HG03039 (cell line): ENCODE results near the gene PGAM1.
"Not testable (repeated sequence)": the region's sequence is repeated elsewhere in the genome, so short reads cannot be mapped to it uniquely, and the experiment has no call there.

Source experiments
- ATAC-seq: cut with Tn5 transposase; IDR thresholded peaks from one replicate; pipeline ENCODE4 v1.9.1; 2021; ENCODE audit warnings: mild to moderate bottlenecking, moderate library complexity; ENCODE audit not compliant: unreplicated experiment

Gene PGAM1

DNA sequence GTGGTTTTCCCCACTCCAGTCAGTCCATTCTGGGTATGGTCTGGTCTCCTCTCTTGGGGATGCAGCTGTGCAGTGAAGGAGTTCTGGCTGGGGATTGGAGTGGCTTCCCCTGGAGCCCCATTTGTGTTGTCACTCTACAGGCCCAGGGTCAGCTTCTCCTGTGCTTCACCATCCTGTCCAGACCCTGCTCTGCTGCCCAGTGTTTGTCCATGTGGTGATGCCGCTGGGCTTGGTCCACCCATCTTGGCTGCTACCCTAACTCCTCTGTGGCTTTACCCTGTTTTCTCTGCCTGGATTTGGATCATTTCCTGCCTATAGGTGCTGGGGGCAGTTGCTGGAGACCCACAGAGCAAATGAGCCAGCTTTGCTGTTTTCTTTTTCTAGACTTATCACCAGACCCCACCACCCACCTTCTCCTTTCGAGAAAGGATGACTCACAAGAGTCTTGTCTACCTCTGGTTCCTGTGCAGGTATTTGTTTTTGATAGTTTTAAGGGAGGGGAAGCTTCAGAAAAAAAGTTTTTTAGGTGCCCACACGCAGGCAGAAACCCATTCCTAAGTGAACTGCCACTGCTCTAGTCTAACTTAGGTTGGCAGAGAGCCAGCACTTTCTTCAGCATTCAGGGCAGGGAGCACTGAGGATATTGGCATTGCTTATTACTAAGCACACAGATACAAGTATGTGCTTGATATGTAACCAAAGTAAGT is 28.5 kb downstream of the PGAM1 start:
- ATAC-seq = no peak

- no peak for ATAC-seq
These were observed 30.2 kb downstream of the PGAM1 start for GRCh38 chr10:97456034-97456685.

DNA sequence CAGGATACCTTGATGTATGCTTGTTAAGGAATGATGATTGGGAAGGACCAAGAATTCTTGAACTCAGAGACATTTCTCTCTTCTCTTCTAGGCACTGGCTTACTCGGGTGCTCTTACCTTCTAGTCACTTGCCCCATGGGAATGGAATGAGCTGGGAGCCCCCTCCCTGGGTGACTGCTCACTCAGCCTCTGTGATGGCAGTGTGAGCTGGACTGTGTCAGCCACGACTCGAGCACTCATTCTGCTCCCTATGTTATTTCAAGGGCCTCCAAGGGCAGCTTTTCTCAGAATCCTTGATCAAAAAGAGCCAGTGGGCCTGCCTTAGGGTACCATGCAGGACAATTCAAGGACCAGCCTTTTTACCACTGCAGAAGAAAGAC is 30.7 kb downstream of the PGAM1 start:
- no peak for ATAC-seq

GRCh38 chr10:97459111-97459510 is 33.1 kb downstream of the PGAM1 start:
- ATAC-seq = no peak

DNA sequence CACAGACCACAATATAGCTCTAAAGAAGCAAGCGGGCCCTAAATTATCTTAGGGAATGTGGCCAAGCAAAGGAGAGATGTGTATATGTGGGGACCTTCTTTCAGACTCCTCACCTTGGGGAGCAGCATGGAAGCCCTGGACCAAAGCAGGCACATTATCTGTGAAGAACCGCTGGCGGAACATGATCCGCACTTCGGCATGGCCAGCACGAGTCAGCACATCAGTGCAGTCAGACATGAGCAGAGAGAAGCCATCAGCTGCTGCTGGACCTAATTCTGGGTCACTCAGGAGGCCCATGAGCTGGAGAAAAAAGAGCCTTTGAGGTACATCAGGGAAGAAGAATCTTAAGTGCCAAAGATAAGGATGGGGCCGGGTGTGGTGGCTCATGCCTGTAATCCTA is 33.9 kb downstream of the PGAM1 start:
- ATAC-seq = no peak

GRCh38 chr10:97462309-97462708 is 36.3 kb downstream of the PGAM1 start:
- ATAC-seq = no peak

GRCh38 chr10:97463363-97464132 is 37.6 kb downstream of the PGAM1 start:
- no peak for ATAC-seq

GRCh38 chr10:97464226-97464625 is 38.2 kb downstream of the PGAM1 start:
- ATAC-seq = no peak

GRCh38 chr10:97465982-97466381 is 40.0 kb downstream of the PGAM1 start:
- ATAC-seq = no peak

GRCh38 chr10:97466755-97467154 is 40.8 kb downstream of the PGAM1 start:
- no peak for ATAC-seq

DNA sequence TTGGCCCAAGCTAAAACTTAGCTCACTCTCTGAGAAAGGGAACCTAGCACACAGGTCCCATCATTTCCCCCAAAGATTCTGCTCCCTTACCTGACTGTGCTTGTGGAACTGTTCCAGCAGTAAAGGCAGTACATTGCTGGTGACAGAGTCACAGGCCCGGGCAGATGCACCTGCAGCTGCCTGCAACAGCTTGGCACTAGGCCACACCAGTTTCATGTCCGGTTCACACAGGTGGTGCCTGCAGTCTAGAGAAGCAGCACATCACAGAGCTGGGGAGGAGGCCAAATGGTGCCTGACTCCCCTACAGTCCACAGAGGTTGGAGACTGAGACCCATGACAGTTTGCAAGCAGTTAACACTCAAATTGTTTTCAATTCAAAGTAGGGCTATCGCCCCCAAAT is 42.2 kb downstream of the PGAM1 start:
- no peak for ATAC-seq

- ATAC-seq = not testable (repeated sequence)
These were observed 42.8 kb downstream of the PGAM1 start for GRCh38 chr10:97468781-97469180.

DNA sequence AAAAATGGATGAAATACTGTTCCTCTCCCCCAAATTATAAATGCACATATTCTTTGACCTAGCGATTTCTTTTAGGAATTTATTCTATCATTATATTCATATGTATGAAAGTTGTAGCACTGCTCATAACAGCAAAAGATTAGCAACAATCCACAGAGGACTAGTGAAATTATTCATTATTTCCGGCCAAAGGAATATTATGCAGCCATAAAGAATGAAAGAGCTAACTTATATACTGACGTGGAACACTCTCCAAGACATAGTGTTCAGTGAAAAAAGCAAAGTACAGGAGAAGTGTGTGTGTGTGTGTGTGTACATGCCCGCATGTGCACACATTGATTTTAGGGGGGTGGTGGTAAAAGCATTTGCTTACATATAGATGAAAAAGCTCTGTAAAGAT is 48.9 kb downstream of the PGAM1 start:
- no peak for ATAC-seq

DNA sequence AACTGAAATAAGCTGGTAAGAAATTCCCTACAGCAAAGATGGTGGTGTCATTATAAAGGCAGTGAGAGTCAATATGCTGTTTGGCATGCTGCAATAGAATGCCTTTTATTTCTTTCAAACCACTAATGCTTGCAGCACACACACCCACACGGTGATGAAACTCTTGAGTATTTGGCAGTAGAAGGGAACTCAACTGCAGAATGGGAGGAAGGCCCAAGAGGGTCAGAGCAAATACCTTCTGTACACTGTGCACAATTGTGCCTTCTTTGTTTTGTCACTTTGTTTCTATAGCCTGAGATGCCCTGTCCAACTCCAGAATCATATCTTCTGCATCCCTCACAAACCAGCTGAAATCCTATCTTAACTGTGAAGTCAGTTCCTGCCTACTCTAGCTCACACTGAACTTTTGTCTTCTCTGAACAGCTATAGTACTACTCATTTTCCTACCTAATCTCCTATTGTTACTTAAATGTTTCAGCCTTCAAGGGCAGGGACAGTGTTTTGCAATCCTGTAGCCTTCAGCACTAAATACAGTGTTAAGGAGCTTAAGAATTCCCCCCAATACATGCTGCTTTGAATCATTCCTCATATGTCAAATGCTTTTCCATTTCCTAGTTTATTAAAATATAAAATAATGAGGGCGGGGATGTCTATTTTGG is 50.1 kb downstream of the PGAM1 start:
- ATAC-seq = no peak

DNA sequence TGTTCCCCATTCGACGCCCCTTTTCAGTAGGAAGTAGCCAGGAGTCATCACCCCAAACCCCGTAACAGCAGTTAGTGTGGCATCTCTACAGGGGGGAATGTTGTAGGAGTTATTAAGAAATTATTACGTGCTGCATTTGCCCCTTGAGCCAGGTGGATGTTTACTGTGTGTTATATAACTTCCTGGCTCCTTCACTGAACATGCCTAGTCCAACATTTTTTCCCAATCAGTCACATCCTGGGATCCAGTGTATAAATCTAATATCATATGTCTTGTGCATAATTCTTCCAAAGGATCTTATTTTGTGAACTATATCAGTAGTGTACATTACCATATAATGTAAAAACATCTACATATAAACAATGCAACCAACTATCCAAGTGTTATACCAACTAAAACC is 53.4 kb downstream of the PGAM1 start:
- ATAC-seq = not testable (repeated sequence)

- ATAC-seq = no peak
These were observed 53.9 kb downstream of the PGAM1 start for GRCh38 chr10:97479939-97480338.

- ATAC-seq = no peak
These were observed 55.1 kb downstream of the PGAM1 start for GRCh38 chr10:97481071-97481470.

- ATAC-seq = no peak
These were observed 56.4 kb downstream of the PGAM1 start for GRCh38 chr10:97482381-97482780.
